K562 (cell line): Measurements from ENCODE around the gene LIG3. TPM values are rescaled to one million over a fixed set of nuclear protein-coding genes. Genes with fewer than 3 reads are reported as not detected.

Experiments
- ATAC-seq: fragments of 200-7000 bp; cut with Tn5 transposase; 3 replicates; pipeline ENCODE4 v1.9.1; 2020; ENCODE audit warnings: moderate library complexity
- BruUV-seq: library from RNA; stranded (reverse); fragments of 400-500 nt; replicated peaks from 2 replicates; lab custom pipeline; 2021; lab: Mats Ljungman, UMichigan
- CTCF ChIA-PET: fragments of 300-600 bp; formaldehyde crosslinking; extraction: SDS; loops from one replicate; lab custom pipeline; 2021; ENCODE audit warnings: low intra/inter-chr PET ratio; lab: Yijun Ruan, JAX
- POLR2A ChIA-PET: fragments of 300-600, 350-650 bp; sonication (Branson Sonifier 250); formaldehyde crosslinking; extraction: SDS; loops from one replicate; lab custom pipeline; 2021; ENCODE audit warnings: antibody characterized with exemption, inconsistent platforms; lab: Yijun Ruan, JAX
- DNase-seq, 4 experiments: peaks; one replicate each; pipeline versions ENCODE4 v3.0.0 to v3.0.0-alpha.2; 2011 to 2018; ENCODE audit warnings: low spot score in 3 of 4, mixed read lengths in 3 of 4; ENCODE audit errors: extremely low read depth in 1 of 4
- FAIRE-seq: peaks from 2 replicates; lab custom pipeline; 2011; peaks lifted over from hg19 to GRCh38; lab: Jason Lieb, UNC
- H2AFZ ChIP-seq: 2 replicates; pipeline ENCODE4 v1.6.0; 2011; ENCODE audit warnings: low read depth, low read length, control low read depth, inconsistent platforms
- H3K27ac ChIP-seq: fragments of 200-600 bp; 3 replicates; pipeline ENCODE4 v1.8.0; 2011; ENCODE audit warnings: low read depth, mild to moderate bottlenecking, control low read depth, inconsistent platforms, low read length, moderate library complexity, mixed read lengths; ENCODE audit errors: extremely low read depth
- H3K27me3 ChIP-seq, 2 experiments: fragments of 300-600 bp in 1 of 2; 2 replicates in 1 of 2; 3 replicates in 1 of 2; pipeline versions ENCODE4 v1.6.0 to v1.8.0; 2011; ENCODE audit warnings: inconsistent platforms in 2 of 2, low read length in 2 of 2, mild to moderate bottlenecking in 1 of 2, mixed read lengths in 1 of 2, moderate library complexity in 1 of 2; ENCODE audit not compliant: control insufficient read depth in 2 of 2, insufficient read depth in 2 of 2
- H3K36me3 ChIP-seq: fragments of 300-600 bp; 3 replicates; pipeline ENCODE4 v1.8.0; 2011; ENCODE audit warnings: mild to moderate bottlenecking, low read length, inconsistent platforms; ENCODE audit not compliant: control insufficient read depth, insufficient read depth
- H3K4me1 ChIP-seq, 2 experiments: fragments of 200-600 bp in 1 of 2; replicated peaks in 1 of 2; 2 replicates in 1 of 2; 3 replicates in 1 of 2; pipeline versions ENCODE4 v1.5.1 to v1.8.0; 2011; ENCODE audit warnings: inconsistent platforms in 2 of 2, low read length in 2 of 2, mild to moderate bottlenecking in 1 of 2, mixed read lengths in 1 of 2, moderate library complexity in 1 of 2; ENCODE audit not compliant: control insufficient read depth in 2 of 2, insufficient read depth in 2 of 2
- H3K4me2 ChIP-seq: 2 replicates; pipeline ENCODE4 v1.6.1; 2011; ENCODE audit warnings: low read length, control low read depth, inconsistent platforms, mixed read lengths; ENCODE audit not compliant: insufficient read depth
- H3K4me3 ChIP-seq: fragments of 200-600 bp; sonication (generic), shearing (Covaris generic); 2 replicates; pipeline ENCODE4 v1.5.1; 2016; ENCODE audit warnings: control low read depth, inconsistent platforms
- H3K79me2 ChIP-seq: fragments of 200-600 bp; 3 replicates; pipeline ENCODE4 v1.8.0; 2011; ENCODE audit warnings: low read length, inconsistent platforms; ENCODE audit not compliant: control insufficient read depth, insufficient read depth
- H3K9ac ChIP-seq, 2 experiments: 2 replicates each; pipeline versions ENCODE4 v1.6.0 to v1.6.1; 2011; ENCODE audit warnings: low read depth in 2 of 2, low read length in 2 of 2, control low read depth in 1 of 2, inconsistent platforms in 1 of 2, mild to moderate bottlenecking in 1 of 2, mixed read lengths in 1 of 2; ENCODE audit not compliant: insufficient read depth in 1 of 2
- H3K9me1 ChIP-seq: one replicate; pipeline ENCODE4 v1.6.0; 2011; ENCODE audit warnings: inconsistent platforms, mild to moderate bottlenecking, low read length, moderate library complexity; ENCODE audit not compliant: control insufficient read depth, insufficient read depth
- H3K9me3 ChIP-seq: replicated peaks from 2 replicates; pipeline ENCODE4 v1.5.1; 2011; ENCODE audit warnings: low read depth, low read length, inconsistent platforms; ENCODE audit not compliant: control insufficient read depth, insufficient read depth
- H4K20me1 ChIP-seq: replicated peaks from 2 replicates; pipeline ENCODE4 v1.6.1; 2011; ENCODE audit warnings: low read length, inconsistent platforms, mixed read lengths; ENCODE audit not compliant: control insufficient read depth, insufficient read depth
- MTA1 ChIP-seq: fragments of 450-650 bp; IDR thresholded peaks from 2 replicates; pipeline ENCODE4 v1.6.1; 2017; ENCODE audit warnings: borderline replicate concordance
- NEUROD1 ChIP-seq: fragments of 150-350 bp; IDR thresholded peaks from 2 replicates; pipeline ENCODE4 v1.6.1; 2014; ENCODE audit warnings: borderline replicate concordance, low read length, low read depth; ENCODE audit not compliant: partially characterized antibody
- SOX6 ChIP-seq: fragments of 450-650 bp; IDR thresholded peaks from 2 replicates; pipeline ENCODE4 v1.6.1; 2014; ENCODE audit warnings: mild to moderate bottlenecking
- SRF ChIP-seq, 2 experiments: fragments of 250-450, 450-650 bp in 1 of 2; sonication (Bioruptor Pico) in 1 of 2; sonication (generic) in 1 of 2; formaldehyde crosslinking; IDR thresholded peaks; 2 replicates each; pipeline versions ENCODE4 v1.5.0 to v1.5.1; 2020 to 2022; ENCODE audit warnings: mild to moderate bottlenecking in 1 of 2, missing genetic modification reagents in 1 of 2
- WGBS: fragments of 100-300 bp; shearing (Covaris generic); methylation state at CpG from one replicate; pipeline ENCODE4 v1.1.6; 2016; ENCODE audit warnings: low coverage, mixed read lengths; ENCODE audit not compliant: insufficient coverage; ENCODE audit errors: missing lambda C conversion rate; 5-methylcytosine and 5-hydroxymethylcytosine counted together
- in situ Hi-C: fragments of 300-500 bp; cut with MboI; formaldehyde crosslinking; loops from 4 replicates; pipeline ENCODE4 v1.15.0; 2018; ENCODE audit warnings: inconsistent platforms, mixed read lengths
- intact Hi-C: fragments of 100-400 bp; cut with micrococcal nuclease; formaldehyde crosslinking; loops from 2 replicates; pipeline ENCODE4 v1.14.2; 2022
- polyA plus RNA-seq, 8 experiments: library from polyadenylated mRNA; depleted of rRNA in 4 of 8; stranded (reverse) in 5 of 8; unstranded in 3 of 8; fragments of >200 nt; fragmentation: Nextera tagmentation in 2 of 8; fragmentation: Illumina TruSeq in 1 of 8; extraction: Ambion mirVana in 2 of 8; extraction: Trizol in 1 of 8; gene quantifications; 2 replicates each; pipeline versions ENCODE4 v1.2.1 to v1.2.3, GENCODE V29; 2011 to 2014; ENCODE audit warnings: inconsistent platforms in 1 of 8, missing spikeins in 1 of 8
- total RNA-seq, 7 experiments: library from RNA; depleted of rRNA in 6 of 7; stranded (reverse); fragments of >200 nt in 6 of 7; fragmentation: Illumina TruSeq in 2 of 7; extraction: Trizol in 2 of 7; gene quantifications; 2 replicates each; pipeline versions ENCODE4 v1.2.1 to v1.2.3, GENCODE V29; 2011 to 2021; ENCODE audit warnings: low replicate concordance in 1 of 7
- TF ChIP-seq, protein P1 (sequence below): fragments of 450-650 bp; IDR thresholded peaks from 2 replicates; pipeline ENCODE4 v1.6.1; 2016
- TF ChIP-seq, protein P2 (sequence below): sonication (generic); formaldehyde crosslinking; IDR thresholded peaks from 2 replicates; pipeline ENCODE4 v1.5.0; 2020; ENCODE audit warnings: missing genetic modification reagents
- TF ChIP-seq, protein P3 (sequence below): fragments of 150-350 bp; IDR thresholded peaks from 2 replicates; pipeline ENCODE4 v1.6.1; 2014; ENCODE audit warnings: low read depth, mild to moderate bottlenecking, low read length, borderline replicate concordance
- TF ChIP-seq, protein P4 (sequence below): IDR thresholded peaks from 2 replicates; pipeline ENCODE4 v1.6.1; 2012; ENCODE audit warnings: low read depth, low read length, improper control_type of control experiment, borderline replicate concordance
- TF ChIP-seq, protein P5 (sequence below), 2 experiments: IDR thresholded peaks in 1 of 2; conservative IDR thresholded peaks in 1 of 2; 2 replicates each; pipeline ENCODE4 v1.6.1; 2016; ENCODE audit warnings: low read depth in 2 of 2, mild to moderate bottlenecking in 1 of 2, missing compliant biosample characterization in 1 of 2, missing genetic modification characterization in 1 of 2, moderate library complexity in 1 of 2

The LIG3 gene
- total and polyA plus RNA-seq, 9 of the 15 experiments (the other 6 are each of a cell fraction or from before 2014, with no cell fraction given), result 7.6 to 75.0 (median 43.0) TPM

DNA sequence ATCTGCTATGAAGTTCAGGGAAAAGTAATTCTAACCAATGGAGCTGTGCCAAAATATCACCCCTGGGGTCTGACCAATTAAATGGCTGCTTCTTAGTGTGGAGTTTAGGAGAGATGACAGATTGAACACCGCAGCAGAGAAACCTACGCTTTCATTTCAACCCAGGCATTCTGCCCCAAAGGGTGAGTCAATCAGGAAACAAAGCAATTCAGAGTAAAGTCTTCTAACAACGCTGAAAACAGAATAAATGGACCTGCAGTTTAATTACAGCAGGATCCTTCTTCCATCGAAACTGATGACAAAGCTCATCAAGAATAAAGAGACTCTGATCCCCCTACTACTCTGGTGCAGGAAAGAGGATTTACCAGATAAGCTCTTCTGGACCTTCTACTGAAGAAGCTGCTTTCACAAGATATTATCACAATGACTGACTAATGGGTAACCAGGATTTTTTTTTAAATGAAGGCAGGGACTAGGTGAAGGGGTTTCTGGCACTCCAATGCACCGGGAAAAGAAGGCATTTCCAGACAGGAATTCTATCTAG lies 66.5 kb downstream of the LIG3 start:
- peak overlapping the region; percentile 53 for H3K4me2 ChIP-seq
- peaks cover 0 to 15% of the 10 kb centered on the region in 2 experiments for H3K4me1 ChIP-seq
- in situ Hi-C loops, result no loop called here
- H3K9me3 ChIP-seq, result no peaks in the 10 kb centered on the region
- ChIA-PET POLR2A (interaction anchor here (1.0 to 1.4 kb wide), 5 partner anchors 9 to 21 kb away, joined by 4 to 7 read pairs (median 5); partner anchors contain the start of gene RFFL), CTCF (no interaction called here)
- intact Hi-C loops, result no loop called here
- WGBS, result 3% methylated on average over 5 of the region's 5 CpGs
- H3K4me3 ChIP-seq, result peak overlapping the region; percentile 23; the same call in 1 of the 2 replicates
- H3K9me1 ChIP-seq, result no peaks in the 10 kb centered on the region
- H4K20me1 ChIP-seq, result no peaks in the 10 kb centered on the region
- DNase-seq (peak in 3 of 4 experiments; percentile 14 to 83 (median 43)), ATAC-seq (peak; percentile 74), FAIRE-seq (peak; percentile 26)
- H3K27me3 ChIP-seq, result no peaks in the 10 kb centered on the region
- 0 out of 2 replicates have a peak overlapping the region, but pooled peaks have one; percentile 29 for H2AFZ ChIP-seq
- H3K27ac ChIP-seq, result peak overlapping the region; percentile 37; the same call in 1 of the 3 replicates
- H3K36me3 ChIP-seq, result no peaks in the 10 kb centered on the region
- H3K79me2 ChIP-seq, result no peaks in the 10 kb centered on the region
- no peak overlapping the region for H3K9ac ChIP-seq
- no TSS peak for BruUV-seq
- TF ChIP-seq, protein P1, sequence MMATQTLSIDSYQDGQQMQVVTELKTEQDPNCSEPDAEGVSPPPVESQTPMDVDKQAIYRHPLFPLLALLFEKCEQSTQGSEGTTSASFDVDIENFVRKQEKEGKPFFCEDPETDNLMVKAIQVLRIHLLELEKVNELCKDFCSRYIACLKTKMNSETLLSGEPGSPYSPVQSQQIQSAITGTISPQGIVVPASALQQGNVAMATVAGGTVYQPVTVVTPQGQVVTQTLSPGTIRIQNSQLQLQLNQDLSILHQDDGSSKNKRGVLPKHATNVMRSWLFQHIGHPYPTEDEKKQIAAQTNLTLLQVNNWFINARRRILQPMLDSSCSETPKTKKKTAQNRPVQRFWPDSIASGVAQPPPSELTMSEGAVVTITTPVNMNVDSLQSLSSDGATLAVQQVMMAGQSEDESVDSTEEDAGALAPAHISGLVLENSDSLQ, result peak; percentile 34; the same call in 1 of the 2 replicates
- TF ChIP-seq, protein P2, sequence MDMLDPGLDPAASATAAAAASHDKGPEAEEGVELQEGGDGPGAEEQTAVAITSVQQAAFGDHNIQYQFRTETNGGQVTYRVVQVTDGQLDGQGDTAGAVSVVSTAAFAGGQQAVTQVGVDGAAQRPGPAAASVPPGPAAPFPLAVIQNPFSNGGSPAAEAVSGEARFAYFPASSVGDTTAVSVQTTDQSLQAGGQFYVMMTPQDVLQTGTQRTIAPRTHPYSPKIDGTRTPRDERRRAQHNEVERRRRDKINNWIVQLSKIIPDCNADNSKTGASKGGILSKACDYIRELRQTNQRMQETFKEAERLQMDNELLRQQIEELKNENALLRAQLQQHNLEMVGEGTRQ (CRISPR knock-in tag), result no peak
- TF ChIP-seq, protein P3, sequence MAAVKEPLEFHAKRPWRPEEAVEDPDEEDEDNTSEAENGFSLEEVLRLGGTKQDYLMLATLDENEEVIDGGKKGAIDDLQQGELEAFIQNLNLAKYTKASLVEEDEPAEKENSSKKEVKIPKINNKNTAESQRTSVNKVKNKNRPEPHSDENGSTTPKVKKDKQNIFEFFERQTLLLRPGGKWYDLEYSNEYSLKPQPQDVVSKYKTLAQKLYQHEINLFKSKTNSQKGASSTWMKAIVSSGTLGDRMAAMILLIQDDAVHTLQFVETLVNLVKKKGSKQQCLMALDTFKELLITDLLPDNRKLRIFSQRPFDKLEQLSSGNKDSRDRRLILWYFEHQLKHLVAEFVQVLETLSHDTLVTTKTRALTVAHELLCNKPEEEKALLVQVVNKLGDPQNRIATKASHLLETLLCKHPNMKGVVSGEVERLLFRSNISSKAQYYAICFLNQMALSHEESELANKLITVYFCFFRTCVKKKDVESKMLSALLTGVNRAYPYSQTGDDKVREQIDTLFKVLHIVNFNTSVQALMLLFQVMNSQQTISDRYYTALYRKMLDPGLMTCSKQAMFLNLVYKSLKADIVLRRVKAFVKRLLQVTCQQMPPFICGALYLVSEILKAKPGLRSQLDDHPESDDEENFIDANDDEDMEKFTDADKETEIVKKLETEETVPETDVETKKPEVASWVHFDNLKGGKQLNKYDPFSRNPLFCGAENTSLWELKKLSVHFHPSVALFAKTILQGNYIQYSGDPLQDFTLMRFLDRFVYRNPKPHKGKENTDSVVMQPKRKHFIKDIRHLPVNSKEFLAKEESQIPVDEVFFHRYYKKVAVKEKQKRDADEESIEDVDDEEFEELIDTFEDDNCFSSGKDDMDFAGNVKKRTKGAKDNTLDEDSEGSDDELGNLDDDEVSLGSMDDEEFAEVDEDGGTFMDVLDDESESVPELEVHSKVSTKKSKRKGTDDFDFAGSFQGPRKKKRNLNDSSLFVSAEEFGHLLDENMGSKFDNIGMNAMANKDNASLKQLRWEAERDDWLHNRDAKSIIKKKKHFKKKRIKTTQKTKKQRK, result no peak
- no peak for TF ChIP-seq NEUROD1
- no peak for TF ChIP-seq MTA1
- TF ChIP-seq, protein P4, sequence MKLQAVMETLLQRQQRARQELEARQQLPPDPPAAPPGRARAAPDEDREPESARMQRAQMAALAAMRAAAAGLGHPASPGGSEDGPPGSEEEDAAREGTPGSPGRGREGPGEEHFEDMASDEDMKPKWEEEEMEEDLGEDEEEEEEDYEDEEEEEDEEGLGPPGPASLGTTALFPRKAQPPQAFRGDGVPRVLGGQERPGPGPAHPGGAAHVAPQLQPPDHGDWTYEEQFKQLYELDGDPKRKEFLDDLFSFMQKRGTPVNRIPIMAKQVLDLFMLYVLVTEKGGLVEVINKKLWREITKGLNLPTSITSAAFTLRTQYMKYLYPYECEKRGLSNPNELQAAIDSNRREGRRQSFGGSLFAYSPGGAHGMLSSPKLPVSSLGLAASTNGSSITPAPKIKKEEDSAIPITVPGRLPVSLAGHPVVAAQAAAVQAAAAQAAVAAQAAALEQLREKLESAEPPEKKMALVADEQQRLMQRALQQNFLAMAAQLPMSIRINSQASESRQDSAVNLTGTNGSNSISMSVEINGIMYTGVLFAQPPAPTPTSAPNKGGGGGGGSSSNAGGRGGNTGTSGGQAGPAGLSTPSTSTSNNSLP, result 0 out of 2 replicates have a peak, but pooled peaks have one; percentile 35
- TF ChIP-seq, protein P5, sequence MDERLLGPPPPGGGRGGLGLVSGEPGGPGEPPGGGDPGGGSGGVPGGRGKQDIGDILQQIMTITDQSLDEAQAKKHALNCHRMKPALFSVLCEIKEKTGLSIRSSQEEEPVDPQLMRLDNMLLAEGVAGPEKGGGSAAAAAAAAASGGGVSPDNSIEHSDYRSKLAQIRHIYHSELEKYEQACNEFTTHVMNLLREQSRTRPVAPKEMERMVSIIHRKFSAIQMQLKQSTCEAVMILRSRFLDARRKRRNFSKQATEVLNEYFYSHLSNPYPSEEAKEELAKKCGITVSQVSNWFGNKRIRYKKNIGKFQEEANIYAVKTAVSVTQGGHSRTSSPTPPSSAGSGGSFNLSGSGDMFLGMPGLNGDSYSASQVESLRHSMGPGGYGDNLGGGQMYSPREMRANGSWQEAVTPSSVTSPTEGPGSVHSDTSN (CRISPR knock-in tag; IDR thresholded peaks at IDR 0.05; ENCODE audit: low read depth), result no peak
- TF ChIP-seq, protein P5 (tag; conservative IDR thresholded peaks at IDR 0.05; ENCODE audit: low read depth), result peak; percentile 53; the same call in 1 of the 2 replicates
- TF ChIP-seq SOX6, result 0 out of 2 replicates have a peak, but pooled peaks have one; percentile 17
- TF ChIP-seq SRF (CRISPR knock-in tag; IDR thresholded peaks at IDR 0.05), result no peak
